Mesenteric fat pad (tissue), 1 donor: Measurements from ENCODE around the gene CTXN2. TPM values are rescaled to one million over a fixed set of nuclear protein-coding genes. Genes with fewer than 3 reads are reported as not detected.

ENCODE experiments used
- DNase-seq: peaks from one replicate; pipeline ENCODE4 v3.0.0-alpha.2; 2020; ENCODE audit warnings: low spot score
- long read RNA-seq: library from polyadenylated mRNA; unstranded; transcript quantifications from one replicate; pipeline ENCODE4 v2.0.0, GENCODE V29; 2020
- total RNA-seq: library from RNA; stranded (reverse); fragmentation: NEBNext Ultra II Directional; extraction: Animal tissue kit (Norgen Biotek cat#: 25700); gene quantifications from one replicate; pipeline ENCODE4 v1.2.1, GENCODE V29; 2021
- donor health status: DM: yes; HTN: yes; CAD: no.

Gene CTXN2
- not detected for total RNA-seq
- long read RNA-seq, result 0 reads

- no peak for DNase-seq
Measured at GRCh38 chr15:48191574-48192225, at the start of gene CTXN2. CTXN2 (plus strand) TSS chr15:48191665; CDS start chr15:48201301, 9,636 bp downstream.

- no peak for DNase-seq
Measured at GRCh38 chr15:48143856-48144255, 47.6 kb upstream of the CTXN2 start.

- DNase-seq, result no peak
Measured at GRCh38 chr15:48144889-48145288, 46.6 kb upstream of the CTXN2 start.

GRCh38 chr15:48145923-48146322 is 45.5 kb upstream of the CTXN2 start:
- no peak for DNase-seq

- no peak for DNase-seq
Measured at GRCh38 chr15:48147358-48147757, 44.1 kb upstream of the CTXN2 start.

- no peak for DNase-seq
Measured at GRCh38 chr15:48149858-48150257, 41.6 kb upstream of the CTXN2 start.

- DNase-seq, result no peak
Measured at GRCh38 chr15:48153526-48153925, 37.9 kb upstream of the CTXN2 start.

- no peak for DNase-seq
Measured at GRCh38 chr15:48168616-48169015, 22.8 kb upstream of the CTXN2 start.

- no peak for DNase-seq
Measured at GRCh38 chr15:48170981-48171380, 20.5 kb upstream of the CTXN2 start.

GRCh38 chr15:48175126-48175525 is 16.3 kb upstream of the CTXN2 start:
- no peak for DNase-seq

GRCh38 chr15:48176112-48176511 is 15.4 kb upstream of the CTXN2 start:
- no peak for DNase-seq

- DNase-seq, result no peak
Measured at GRCh38 chr15:48176957-48177356, 14.5 kb upstream of the CTXN2 start.

GRCh38 chr15:48177383-48177765 is 14.1 kb upstream of the CTXN2 start:
- no peak for DNase-seq

- peak; percentile 90 for DNase-seq
Measured at GRCh38 chr15:48177766-48178647, 13.5 kb upstream of the CTXN2 start, which contains the start of gene MYEF2. MYEF2 (minus strand) TSS chr15:48178295; CDS start chr15:48178237, 58 bp downstream.

- no peak for DNase-seq
Measured at GRCh38 chr15:48178648-48178931, 12.9 kb upstream of the CTXN2 start.

- no peak for DNase-seq
Measured at GRCh38 chr15:48182749-48183148, 8.7 kb upstream of the CTXN2 start.

- DNase-seq, result no peak
Measured at GRCh38 chr15:48185529-48185928, 5.9 kb upstream of the CTXN2 start.

- no peak for DNase-seq
Measured at GRCh38 chr15:48186271-48186670, 5.2 kb upstream of the CTXN2 start.

GRCh38 chr15:48190932-48191573 is 412 bp upstream of the CTXN2 start:
- no peak for DNase-seq

GRCh38 chr15:48202068-48202467 is 10.6 kb downstream of the CTXN2 start:
- no peak for DNase-seq

- no peak for DNase-seq
Measured at GRCh38 chr15:48205981-48206380, 14.5 kb downstream of the CTXN2 start, which contains the start of gene SLC12A1. SLC12A1 (plus strand) TSS chr15:48206302; CDS start chr15:48207720, 1,418 bp downstream.

GRCh38 chr15:48221261-48221660 is 29.8 kb downstream of the CTXN2 start:
- no peak for DNase-seq
